Measurements from ENCODE around the gene ST6GAL1. TPM values are rescaled to one million over a fixed set of nuclear protein-coding genes. Genes with fewer than 3 reads are reported as not detected.

Gene ST6GAL1
- total and polyA plus RNA-seq, 2 of the 4 experiments (the other 2 are of a cell fraction) = 1.4 to 2.9 TPM

DNA sequence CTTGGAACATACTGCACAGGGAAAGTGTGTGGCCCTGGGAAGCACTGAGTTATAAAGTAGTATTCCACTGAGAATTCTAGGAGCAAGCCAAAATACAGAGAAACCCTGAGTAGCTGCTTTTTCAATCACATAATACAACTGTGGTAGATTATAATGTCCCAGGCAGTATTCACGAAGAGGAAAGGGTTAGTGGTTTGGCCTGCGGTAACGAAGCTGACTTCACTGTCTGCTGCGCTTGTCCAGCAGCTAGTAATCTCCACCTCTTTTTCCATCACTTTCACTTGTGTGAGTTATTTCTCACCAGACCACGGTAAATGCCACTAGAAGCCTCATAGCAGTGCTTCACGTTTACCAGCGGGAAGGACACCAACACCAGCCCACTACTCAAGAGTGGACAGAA lies 174.6 kb downstream of the ST6GAL1 start:
- WGBS, 2 experiments (ENCODE audit: extremely low coverage in 2 of 2, insufficient read length in 1 of 2) = 100% methylated on average over 1 of the region's 7 CpGs; no CpG with 5 or more reads in 1 of the 2 experiments
- H2AFZ ChIP-seq (replicated peaks; ENCODE audit: low read length, poor library complexity) = no peak overlapping the region
- H3K79me1 ChIP-seq (ENCODE audit: low read depth in 1 of 2, low read length in 2 of 2) = no peaks in the 10 kb centered on the region
- H3K27ac ChIP-seq (ENCODE audit: insufficient read depth, low read length) = no peak overlapping the region
- H3K23ac ChIP-seq (ENCODE audit: low read depth, low read length) = no peak overlapping the region
- H4K8ac ChIP-seq (ENCODE audit: low read depth in 2 of 2, low read length in 2 of 2) = no peak overlapping the region
- ATAC-seq (ENCODE audit: low read depth) = no peak
- no peak overlapping the region for H3K4ac ChIP-seq (ENCODE audit: low read depth, low read length)
- dilution Hi-C loops (cut with HindIII; ENCODE audit: low sequenced_read_pairs, unreplicated experiment) = no loop called here
- no TSS peak for BruUV-seq (replicated peaks)
- no peaks in the 10 kb centered on the region for H3K27me3 ChIP-seq (ENCODE audit: control insufficient read depth, insufficient read depth, low read length)
- TF ChIP-seq NFE2L2 (IDR thresholded peaks at IDR 0.05; ENCODE audit: low read depth, low read length) = no peak
- TF ChIP-seq CEBPB (IDR thresholded peaks at IDR 0.05; ENCODE audit: low read depth, low read length) = no peak
- no peak for TF ChIP-seq MAZ (IDR thresholded peaks at IDR 0.05; ENCODE audit: borderline replicate concordance, low read depth, low read length)
- TF ChIP-seq, protein P1, sequence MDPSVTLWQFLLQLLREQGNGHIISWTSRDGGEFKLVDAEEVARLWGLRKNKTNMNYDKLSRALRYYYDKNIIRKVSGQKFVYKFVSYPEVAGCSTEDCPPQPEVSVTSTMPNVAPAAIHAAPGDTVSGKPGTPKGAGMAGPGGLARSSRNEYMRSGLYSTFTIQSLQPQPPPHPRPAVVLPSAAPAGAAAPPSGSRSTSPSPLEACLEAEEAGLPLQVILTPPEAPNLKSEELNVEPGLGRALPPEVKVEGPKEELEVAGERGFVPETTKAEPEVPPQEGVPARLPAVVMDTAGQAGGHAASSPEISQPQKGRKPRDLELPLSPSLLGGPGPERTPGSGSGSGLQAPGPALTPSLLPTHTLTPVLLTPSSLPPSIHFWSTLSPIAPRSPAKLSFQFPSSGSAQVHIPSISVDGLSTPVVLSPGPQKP (IDR thresholded peaks at IDR 0.05; ENCODE audit: borderline replicate concordance, low read depth, low read length) = no peak
- TF ChIP-seq CHD1 (IDR thresholded peaks at IDR 0.05; ENCODE audit: low read depth, low read length) = no peak
- no peak for TF ChIP-seq BHLHE40 (IDR thresholded peaks at IDR 0.05; ENCODE audit: low read depth, low read length)
- TF ChIP-seq USF2 (IDR thresholded peaks at IDR 0.05; ENCODE audit: low read depth, low read length) = no peak
- TF ChIP-seq, protein P2, sequence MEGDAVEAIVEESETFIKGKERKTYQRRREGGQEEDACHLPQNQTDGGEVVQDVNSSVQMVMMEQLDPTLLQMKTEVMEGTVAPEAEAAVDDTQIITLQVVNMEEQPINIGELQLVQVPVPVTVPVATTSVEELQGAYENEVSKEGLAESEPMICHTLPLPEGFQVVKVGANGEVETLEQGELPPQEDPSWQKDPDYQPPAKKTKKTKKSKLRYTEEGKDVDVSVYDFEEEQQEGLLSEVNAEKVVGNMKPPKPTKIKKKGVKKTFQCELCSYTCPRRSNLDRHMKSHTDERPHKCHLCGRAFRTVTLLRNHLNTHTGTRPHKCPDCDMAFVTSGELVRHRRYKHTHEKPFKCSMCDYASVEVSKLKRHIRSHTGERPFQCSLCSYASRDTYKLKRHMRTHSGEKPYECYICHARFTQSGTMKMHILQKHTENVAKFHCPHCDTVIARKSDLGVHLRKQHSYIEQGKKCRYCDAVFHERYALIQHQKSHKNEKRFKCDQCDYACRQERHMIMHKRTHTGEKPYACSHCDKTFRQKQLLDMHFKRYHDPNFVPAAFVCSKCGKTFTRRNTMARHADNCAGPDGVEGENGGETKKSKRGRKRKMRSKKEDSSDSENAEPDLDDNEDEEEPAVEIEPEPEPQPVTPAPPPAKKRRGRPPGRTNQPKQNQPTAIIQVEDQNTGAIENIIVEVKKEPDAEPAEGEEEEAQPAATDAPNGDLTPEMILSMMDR (conservative IDR thresholded peaks at IDR 0.05; ENCODE audit: low read depth, low read length) = no peak
- POLR2A ChIA-PET (ENCODE audit: unreplicated experiment) = no interaction called here
- 0 out of 2 replicates have a peak, but pooled peaks cover 7% of the 10 kb centered on the region for H3K9me1 ChIP-seq (ENCODE audit: insufficient read depth, low read length)
- no peak overlapping the region for H3K56ac ChIP-seq (ENCODE audit: extremely low read depth, insufficient read depth, low read length)
- in situ Hi-C loops (cut with MboI; ENCODE audit: low sequenced_read_pairs) = no loop called here
- no peak overlapping the region for H2AK5ac ChIP-seq (ENCODE audit: low read depth, low read length)
- intact Hi-C loops (cut with micrococcal nuclease) = no loop called here
- H2BK5ac ChIP-seq (ENCODE audit: low read depth, low read length, poor library complexity, severe bottlenecking) = no peak overlapping the region
- no peak overlapping the region for H4K5ac ChIP-seq (ENCODE audit: low read depth, low read length)
- H2AK9ac ChIP-seq (replicated peaks; ENCODE audit: low read depth, low read length, poor library complexity) = no peak overlapping the region
- H3K9ac ChIP-seq (ENCODE audit: low read depth, low read length) = no peak overlapping the region
- H2BK15ac ChIP-seq (ENCODE audit: low read depth, low read length) = no peak overlapping the region
- CTCF ChIA-PET = no interaction called here
- H2BK120ac ChIP-seq (ENCODE audit: low read depth, low read length) = no peak overlapping the region
- H2BK20ac ChIP-seq (ENCODE audit: low read depth, low read length) = no peak overlapping the region
- H3K18ac ChIP-seq (ENCODE audit: low read depth, low read length) = no peak overlapping the region
- H4K20me1 ChIP-seq (ENCODE audit: insufficient read depth, low read length) = no peaks in the 10 kb centered on the region
- no peak for DNase-seq
- no peak overlapping the region for H3K4me3 ChIP-seq (ENCODE audit: insufficient read depth, low read depth, low read length)
- H3K14ac ChIP-seq (replicated peaks; ENCODE audit: low read depth, low read length) = no peak overlapping the region
- no peak overlapping the region for H3K4me2 ChIP-seq (ENCODE audit: low read depth, low read length)
- no peaks in the 10 kb centered on the region for H3K9me3 ChIP-seq (ENCODE audit: control insufficient read depth, insufficient read depth, low read length)
- H4K91ac ChIP-seq (ENCODE audit: insufficient read depth, low read depth, low read length) = no peak overlapping the region
- no peaks in the 10 kb centered on the region for H3K36me3 ChIP-seq (ENCODE audit: control insufficient read depth, insufficient read depth, low read length)
- H3K4me1 ChIP-seq (ENCODE audit: control insufficient read depth, insufficient read depth, low read length) = peaks cover 5% of the 10 kb centered on the region
